ENCODE measurements around the gene RPL22.

Gene RPL22

DNA sequence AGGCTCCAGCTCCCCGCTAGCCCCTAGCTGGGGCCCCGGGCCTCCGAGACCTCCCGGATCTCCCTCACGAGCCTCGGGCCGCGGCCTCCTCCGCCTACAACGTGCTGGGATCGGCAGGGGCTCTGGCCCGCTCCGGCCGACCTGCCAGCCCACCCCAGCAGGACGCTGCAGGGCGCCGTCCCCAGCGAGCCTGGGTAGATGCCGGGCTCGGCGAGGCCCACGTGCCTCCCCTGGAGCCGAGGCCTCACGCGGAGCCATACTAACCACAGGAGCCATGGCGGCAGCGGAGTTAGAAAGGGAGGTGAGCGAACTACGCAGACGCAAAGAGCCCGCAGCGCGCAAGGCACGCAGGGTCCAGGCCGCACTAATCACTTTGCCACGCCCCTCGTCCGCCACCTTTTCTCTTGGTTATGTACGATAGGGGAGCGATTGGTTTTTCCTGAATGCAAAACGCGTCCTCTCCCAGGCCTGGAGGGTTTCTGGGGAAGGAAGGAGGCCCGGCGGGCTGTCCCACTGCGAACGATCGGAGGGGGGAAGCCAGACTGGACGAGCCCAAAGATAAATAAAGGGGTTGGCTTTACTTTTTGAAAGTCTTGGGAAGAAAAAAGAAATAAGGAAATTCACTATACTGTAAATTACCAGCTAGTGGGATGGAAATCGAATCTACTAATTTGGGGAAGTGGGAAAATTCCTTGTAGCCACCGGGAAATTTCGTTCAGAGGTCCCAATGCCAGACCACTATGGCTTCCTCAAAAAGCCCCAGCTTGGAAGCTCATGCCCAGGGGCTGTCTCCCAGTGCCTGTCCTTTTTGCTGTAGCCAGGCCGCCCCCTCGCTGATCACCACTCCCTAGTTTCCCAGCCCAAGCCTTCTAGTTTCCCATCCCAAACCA, at the start of gene RPL22:
TSS of gene RPL22 (minus strand) at position 298 of the 890 bp plus-strand sequence. CDS start at position 276, 22 bp downstream.
- DNase-seq (ENCODE audit: low read depth in 2 of 2) = peak; percentile 97 to 98

DNA sequence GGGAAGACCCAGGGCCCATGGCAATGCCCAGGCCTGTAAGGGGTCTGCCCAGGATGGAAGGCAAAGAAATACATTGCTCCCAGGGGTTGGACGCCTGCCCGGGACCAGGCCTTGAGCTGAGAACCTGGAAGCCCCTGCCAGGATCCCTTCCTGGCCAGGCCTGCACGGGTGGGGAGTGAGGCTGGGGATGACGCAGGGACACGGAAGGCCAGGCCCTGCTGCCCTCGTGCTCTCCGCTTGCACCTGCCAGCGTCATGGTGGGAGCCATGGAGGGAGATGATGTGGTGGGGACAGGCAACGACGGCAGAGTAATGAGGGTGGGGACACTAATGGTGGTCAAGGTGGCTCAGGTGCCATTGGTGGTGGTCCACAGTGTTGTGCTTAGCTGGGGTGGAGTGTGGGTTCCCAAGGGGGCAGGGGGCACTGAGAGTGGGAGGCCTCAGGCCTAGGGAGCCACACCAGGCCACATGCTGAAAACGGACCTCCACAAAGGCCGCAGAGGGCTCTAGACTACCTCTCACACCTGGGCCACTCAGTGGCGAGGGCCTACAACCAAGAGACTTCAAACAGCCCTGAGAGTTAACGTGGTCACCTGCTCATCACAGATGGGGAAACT, 48.9 kb upstream of the RPL22 start:
- no peak for DNase-seq (ENCODE audit: low read depth in 2 of 2)

DNA sequence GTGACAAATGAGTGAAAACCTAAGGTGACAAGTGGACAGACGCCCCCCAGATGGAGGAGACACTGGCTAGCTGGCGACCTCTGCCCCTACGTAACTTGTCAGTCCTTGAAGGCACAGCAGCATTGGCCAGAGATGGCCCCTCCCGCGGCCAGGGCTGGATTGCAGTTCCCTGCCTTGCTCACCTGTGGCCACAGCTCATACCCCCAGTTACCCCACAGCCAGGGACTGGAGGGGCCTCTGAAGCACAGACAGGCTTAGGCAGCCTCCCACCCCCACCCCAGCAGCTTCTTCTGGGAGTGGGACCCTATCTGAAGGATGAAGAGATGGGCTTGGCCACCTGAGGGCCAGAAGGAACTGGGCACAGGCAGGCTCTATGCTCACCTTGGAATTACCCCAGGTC, 48.3 kb upstream of the RPL22 start:
- no peak for DNase-seq (ENCODE audit: low read depth in 2 of 2)

DNA sequence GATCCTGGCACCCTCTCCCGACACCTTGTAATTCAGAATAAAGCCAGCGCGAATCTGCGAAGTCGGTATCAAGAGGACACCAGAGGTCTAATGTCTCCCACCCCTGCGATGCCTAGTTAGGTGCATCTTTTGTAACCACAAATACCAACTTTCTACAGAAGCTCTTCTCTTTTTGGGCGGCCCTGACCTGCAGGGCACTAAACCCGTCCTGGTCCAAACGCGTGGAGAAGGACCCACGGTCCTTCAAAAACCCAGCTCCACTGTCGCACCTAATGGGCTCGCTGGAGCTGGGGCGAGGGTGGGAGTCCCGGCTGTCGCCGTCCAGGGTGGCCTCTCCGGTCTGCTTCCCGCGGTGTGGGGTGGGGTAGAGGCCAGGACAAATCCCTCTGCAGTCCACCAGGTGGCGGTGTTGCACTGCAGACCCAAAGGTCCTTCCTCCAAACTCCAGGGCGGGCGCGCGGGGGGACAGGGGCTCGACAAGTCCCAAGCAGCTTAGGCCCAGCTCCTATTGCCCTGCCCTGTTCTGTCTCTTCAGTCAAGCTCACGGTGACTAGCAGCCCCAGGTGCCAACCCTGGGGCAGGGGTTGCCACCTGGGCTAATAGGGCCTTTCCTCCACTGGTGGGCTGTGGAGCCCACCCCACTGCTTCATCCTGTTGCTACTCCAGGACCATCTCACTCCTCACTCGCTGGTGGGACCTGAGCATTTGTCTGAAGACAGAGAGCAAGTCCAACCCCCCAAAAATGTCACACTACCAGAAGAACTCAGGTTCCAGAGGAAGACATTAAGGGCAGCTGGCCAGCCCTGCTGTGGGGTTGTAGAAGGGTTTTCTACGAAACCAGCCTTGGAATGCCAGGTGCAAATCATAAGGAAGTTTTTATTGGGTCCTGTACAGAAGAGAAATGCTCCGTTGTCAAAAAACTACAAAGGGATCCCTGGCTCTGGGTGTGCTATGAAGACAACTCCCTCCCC, 47.4 kb upstream of the RPL22 start:
- peak; percentile 62 to 64 for DNase-seq (ENCODE audit: low read depth in 2 of 2)

DNA sequence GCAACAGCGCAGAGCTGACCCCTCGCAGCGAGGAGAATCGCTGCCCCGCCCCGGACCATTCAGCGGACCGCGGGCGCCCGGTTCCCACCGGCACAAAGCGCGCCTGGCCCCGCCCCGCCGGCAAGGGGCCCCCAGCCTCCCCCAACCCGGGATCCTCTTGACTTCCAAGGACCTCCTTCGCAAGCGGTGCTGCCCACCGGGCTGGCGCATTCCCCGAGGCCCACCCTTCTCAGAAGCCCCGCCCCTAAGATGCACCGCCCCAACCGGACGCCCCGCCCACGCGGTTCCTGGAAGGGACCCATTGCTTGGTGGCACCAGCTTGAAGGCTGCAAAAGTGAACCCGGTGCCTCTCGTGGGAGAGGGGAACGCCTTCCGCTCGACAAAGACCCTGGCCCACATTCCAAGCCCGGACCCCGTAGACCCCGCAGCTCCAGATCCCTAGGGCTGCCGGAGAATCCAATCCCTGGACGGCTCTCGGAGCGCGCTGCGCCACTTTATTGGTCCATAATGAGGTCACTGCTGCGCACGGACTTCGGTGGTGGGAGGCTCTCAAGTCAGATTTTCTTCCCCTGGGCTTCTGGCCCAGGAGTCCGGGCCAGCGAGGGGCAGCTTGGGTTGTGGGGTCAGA, 46.6 kb upstream of the RPL22 start:
- DNase-seq (ENCODE audit: low read depth in 2 of 2) = peak in 1 of 2 donors; percentile 7

DNA sequence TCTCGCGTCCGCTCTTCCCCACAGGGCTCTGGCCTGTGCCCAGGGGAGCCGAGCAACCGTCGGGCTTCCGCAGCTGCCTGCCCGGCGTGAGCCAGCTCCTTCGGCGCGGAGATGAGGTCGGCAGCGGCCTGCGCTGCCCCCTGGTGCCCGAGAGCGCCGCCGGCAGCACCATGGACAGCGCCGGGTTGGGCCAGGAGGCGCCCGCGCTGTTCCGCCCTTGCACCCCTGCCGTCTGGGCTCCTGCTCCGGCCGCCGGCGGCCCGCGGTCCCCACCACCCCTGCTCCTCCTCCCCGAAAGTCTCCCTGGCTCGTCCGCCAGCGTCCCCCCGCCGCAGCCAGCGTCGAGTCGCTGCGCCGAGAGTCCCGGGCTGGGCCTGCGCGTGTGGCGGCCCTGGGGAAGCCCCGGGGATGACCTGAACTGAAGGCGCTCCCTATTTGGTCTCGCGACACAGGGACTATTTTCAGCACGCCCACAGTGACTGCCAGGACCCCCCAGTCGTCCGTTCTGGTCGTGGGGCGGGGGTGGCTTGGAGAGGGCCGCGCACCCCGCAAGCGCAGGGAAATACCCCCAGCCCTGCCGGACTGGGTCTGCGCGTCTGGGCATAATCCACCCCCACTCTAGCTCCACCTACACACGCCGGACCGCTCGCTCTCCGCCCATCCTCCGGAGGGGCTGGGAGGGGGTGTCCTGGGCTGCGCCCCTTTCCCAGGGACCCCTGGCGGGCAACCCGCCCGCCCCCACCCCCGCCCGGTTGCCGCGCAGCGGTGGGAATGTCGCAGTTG, 45.9 kb upstream of the RPL22 start:
- peak; percentile 29 to 69 for DNase-seq (ENCODE audit: low read depth in 2 of 2)

DNA sequence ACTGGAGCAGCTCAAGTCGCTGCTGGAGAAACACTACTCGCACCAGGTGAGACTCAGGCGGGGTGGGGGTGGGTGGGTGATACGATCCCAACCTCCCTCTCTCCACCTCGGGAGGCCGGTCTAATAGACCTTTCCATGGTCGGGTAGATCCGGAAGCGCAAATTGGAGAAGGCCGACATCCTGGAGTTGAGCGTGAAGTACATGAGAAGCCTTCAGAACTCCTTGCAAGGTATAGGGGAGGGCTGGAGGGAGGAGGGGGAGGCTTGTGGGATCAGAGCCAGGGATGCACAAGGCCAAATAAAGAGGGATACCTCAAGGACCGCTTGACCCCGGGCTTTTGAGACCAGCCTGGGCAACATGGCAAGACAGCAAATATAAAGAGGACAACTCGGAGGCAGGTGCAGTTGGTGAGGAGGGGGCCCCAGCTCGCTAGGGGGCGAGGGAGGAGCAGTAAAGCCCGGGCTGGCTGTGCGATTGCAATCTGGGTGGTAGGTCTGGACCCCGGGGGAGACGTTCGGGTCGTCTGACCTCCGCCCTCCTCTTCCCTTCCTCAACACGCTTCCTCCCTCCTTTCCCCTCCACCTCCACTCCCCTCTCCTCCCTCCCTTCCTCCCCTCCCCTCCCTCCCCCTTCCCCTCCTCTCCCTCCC, 45.1 kb upstream of the RPL22 start:
- no peak for DNase-seq (ENCODE audit: low read depth in 2 of 2)

DNA sequence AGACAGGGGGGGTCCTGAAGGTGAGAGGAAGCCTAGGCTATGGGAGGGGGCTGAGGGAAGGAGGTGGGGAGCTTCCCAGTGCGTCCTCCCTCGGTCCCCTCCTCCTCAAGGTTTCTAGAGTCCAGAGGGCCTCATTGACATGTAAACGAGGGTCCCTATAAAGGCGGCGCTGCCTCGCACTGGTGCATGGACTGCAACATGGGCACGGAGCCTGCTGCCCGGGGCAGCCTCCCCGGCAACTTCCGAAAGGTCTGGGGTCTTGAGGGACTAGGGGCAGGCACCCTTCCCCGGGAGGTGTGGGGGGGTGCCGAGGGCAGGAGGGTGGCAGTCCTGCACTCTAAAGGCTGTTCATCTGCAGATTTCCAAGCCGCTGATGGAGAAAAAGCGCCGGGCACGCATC, 44.6 kb upstream of the RPL22 start, which contains the start of gene HES3:
TSS of gene HES3 (plus strand) at position 187 of the 400 bp plus-strand sequence. CDS start at position 374, 187 bp downstream.
- DNase-seq (ENCODE audit: low read depth in 2 of 2) = no peak

DNA sequence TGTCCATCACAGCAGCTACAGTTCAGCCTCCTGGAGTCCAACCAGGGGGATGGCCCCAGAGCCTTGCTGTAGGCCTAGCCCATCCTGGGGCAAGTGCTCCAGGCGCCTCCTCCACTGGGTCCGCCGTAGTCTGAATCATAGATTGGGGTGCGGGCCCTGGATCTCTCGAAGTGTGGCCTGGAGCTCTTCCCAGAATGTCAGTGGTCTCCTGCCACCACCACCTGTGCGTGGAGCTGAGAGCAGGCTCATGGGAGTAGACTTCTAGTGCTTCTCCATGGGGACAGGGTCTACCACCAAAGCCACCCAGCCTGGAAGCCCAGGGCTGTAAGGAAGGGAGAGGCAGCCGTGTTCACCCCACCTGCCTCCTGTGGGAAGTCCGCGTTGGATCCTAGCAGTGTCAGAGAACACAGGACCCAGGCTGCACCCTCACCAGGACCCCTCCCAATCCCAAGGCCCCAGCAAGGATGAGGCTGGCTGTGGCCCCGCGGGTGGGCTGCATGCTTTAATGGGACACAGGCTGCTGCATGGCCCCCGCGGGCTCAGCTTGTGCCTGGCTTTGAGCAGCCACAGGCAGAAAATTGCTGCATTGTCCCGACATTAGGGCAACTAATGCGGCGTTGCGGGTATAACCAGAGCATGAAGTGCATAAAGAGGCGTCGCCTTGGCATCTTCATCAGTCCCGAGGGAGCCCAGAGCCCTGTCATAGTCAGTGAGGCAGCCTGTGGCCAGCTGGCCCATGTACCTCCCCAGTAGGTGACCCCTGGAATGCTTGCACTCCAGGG, 43.8 kb upstream of the RPL22 start:
- no peak for DNase-seq (ENCODE audit: low read depth in 2 of 2)

DNA sequence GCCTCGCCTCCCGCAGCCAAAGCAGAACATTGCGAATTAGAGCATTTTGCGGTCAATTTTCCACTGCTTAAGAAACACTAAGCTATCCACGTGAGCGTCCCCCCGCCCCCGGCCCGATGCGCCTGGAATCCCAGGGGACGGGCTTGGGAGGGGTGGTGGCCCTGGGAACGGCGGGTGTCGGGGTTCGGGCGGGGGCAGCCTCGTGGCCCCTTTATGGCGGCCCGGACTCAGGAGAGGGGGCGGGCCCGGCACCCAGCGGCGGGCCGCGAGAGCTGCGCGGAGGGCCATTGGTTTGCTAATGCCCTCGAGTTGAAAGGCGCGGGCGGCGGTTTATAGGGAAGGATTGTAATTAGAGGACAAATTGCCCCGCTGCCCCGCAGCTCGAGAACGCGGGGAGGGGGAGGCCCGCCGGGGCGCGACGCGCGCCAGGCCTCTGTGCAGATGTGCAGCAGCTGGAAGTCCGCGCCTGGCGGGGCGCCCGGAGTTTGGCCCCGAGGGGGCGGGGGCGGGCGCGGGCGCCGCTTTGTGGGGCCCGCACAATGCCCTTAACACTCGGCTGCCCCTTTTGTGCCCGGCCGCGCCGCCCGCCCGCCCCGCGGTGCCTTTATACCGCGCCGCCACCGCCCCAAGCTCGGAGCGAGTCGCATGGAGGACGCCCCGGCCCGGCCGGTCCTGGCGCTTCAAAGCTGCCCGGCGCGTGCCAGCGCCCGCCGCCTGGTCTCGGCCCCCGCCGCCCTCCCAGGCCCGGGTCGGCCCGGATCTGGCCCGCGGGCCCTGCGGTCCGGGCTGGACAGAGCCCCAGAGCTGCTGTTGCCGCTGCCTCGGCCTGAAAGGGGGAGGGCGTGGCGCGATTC, 42.7 kb upstream of the RPL22 start:
- no peak for DNase-seq (ENCODE audit: low read depth in 2 of 2)

DNA sequence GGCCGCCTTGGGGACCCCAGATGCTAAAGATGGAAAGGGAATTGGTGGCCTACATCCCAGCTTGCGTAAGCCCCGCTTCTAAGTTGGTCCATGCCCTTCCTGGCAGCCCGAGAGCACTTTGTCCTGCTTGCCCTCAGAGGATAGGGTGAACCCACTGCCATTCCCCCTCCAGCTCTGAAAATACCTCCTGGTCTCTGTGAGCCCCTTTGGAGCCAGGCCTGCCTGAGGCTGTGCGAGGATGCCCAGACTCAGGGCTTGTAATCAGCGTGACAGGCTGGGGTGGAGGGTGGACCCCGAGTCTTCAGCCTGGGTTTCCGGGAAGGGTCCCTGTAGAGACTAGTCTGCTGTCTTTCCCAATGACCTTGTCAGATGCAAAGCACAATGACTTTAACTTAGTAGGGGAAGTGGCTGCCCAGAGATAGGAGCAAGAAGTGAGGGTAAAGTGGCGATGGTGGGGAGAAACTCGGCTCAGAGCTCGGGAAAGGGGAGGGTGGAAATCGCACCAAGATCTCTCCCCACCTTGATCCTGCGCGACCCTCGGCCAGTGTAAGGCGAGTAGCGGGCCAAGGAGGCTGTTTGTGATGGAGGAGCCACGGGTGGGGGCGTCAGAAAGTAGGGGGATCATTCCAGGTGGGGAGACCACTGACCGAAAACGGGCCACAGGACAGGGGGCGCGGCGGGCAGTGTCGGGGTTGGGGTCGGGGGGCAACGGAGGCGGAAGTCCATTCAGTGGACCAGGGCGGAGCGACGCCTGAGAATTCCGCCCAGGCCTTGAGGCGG, 41.9 kb upstream of the RPL22 start:
- no peak for DNase-seq (ENCODE audit: low read depth in 2 of 2)

DNA sequence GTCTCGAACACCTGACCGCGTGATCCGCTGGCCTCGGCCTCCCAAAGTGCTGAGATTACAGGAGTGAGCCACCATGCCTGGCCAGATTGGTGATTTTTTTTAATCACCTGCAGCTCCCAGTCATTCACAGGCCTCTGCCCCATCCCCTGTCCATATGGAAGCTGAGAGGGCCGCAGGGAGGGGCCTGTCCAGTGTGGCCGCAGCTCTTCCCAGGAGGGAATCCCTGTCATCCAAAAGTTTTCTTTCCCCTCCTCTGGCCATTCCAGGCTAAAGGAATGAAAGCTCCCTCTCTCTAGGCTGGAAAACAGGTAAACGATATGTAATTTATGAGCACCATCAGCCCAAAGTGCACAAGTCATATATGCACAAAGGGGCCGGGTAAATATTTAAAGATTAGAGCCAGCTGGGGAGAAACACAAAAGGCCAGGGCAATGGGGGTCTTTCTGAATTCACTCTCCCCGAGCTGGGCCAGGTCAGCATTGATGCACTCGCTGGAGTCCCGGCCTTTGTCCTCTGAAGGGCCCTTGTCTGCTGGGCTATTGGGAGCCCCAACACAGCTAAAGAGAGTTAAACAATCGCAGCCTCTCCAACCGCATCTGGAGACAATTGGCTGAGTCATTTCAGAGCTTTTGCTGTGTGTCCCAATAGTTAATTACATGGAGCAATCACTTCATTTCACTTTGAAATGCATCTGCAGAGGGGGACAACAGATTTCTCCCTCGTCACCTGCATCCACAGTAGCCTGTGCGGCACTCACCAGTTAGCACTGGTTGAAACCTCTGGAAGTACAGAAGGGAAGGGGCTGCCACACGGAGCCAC, 40.8 kb upstream of the RPL22 start:
- DNase-seq (ENCODE audit: low read depth in 2 of 2) = no peak

DNA sequence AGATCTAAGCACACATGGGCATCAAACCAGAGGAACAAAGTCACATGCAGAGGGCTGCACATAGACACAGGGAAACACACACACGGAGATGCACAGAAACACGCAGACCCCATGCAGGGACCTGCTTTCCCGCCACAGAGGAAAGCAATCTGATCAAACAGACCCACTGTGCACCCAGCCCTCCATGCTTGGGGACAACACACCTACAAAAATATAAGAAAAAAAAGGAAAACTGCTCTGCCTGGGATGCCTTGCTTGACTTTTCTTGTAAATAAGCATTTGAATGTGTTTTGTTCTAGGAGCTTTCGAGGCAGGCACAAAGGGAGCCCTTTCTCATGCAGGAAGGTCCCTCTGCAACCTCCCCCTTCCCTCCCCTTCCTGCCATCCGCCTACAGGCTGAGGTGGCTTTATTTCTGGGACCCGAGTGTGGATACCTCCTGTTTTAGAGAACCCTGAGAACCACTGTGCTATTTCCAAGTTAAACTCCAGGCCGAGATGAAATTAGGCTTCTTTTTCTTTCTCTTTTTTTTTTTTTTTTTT, 39.9 kb upstream of the RPL22 start:
- DNase-seq (ENCODE audit: low read depth in 2 of 2) = no peak

DNA sequence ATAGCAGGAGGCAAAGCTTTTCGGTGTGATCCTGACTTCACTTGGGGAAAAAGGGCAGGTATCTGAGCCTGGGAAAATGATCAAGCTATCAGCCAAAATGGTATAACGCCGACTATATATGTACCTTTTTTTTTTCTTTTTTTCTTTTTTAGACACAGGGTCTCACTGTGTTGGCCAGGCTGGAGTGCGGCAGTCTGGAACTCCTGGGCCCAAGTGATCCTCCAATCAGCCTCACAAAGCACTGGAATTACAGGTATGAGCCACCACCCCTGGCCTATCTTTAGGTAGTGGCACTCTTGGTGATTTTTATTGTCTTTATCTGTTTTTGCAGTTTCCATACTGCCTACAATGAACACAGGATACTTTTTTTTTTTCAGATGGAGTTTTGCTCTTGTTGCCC, 37.7 kb upstream of the RPL22 start:
- no peak for DNase-seq (ENCODE audit: low read depth in 2 of 2)

DNA sequence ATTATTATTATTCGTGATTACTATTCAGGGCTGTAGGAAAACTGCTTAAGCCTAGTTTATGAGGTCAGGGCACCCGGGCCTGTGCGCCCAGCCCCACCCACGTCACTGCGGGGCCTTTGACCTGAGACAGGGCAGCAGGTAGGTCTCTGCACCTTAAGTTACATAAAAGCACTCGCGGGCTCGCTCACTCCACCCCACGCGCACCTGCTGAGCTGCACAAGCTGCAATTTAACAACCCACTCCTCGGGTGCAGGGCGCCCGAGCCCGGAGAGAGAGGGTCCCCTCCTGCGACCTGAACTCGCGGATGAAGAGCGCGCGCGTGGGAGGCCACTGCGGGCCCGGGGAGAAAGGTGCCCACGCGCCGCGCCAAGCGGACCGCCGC, 35.9 kb upstream of the RPL22 start:
- no peak for DNase-seq (ENCODE audit: low read depth in 2 of 2)

DNA sequence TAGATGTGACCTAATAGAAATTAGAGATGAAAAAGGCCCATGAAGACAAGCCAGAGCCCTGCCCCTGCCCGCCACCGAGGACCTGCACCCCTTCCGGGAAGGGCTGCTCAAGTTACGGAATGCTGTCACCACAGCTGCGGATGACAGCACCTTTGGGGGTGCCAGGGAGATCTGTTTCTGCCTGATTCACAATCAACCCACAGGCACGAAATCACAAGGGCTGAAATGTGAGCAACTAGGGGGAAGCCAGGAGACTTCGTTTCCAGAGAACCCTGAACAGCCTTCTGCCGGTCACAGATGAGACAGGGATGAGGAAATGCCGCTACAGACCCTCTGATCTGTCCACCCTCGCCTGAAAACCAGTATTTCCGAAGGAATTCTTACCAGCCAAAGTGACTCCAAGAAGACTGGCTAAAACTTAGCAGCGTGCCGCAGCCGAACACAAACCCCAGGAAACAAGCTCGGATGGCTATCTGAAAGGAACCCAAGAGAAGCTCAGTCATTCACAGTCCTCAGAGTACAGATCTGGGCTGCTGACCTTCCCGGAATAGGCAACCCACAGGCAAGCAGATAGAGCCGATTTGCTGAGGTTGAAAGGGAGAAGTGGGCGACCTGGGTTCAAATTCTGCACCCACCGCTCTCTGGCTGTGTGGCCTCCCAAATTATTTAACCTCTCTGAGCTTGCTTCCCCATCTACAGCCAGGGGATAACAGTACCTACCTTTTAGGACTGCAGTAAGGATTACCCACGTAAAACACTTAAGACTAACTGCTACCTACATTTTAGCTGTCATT, 35.3 kb upstream of the RPL22 start:
- no peak for DNase-seq (ENCODE audit: low read depth in 2 of 2)
